IPS-20b (cell line): ENCODE data around the gene ABI3BP.

ENCODE experiments used
- H3K27ac ChIP-seq: one replicate; pipeline ENCODE4 v1.5.1; 2013; ENCODE audit warnings: low read length
- H3K27me3 ChIP-seq: 2 replicates; pipeline ENCODE4 v1.6.1; 2013; ENCODE audit warnings: mild to moderate bottlenecking, low read length, inconsistent platforms; ENCODE audit not compliant: insufficient read depth
- H3K36me3 ChIP-seq: 2 replicates; pipeline ENCODE4 v1.6.1; 2013; ENCODE audit warnings: low read depth, mild to moderate bottlenecking, inconsistent platforms, low read length, moderate library complexity; ENCODE audit not compliant: insufficient read depth
- H3K4me1 ChIP-seq: 2 replicates; pipeline ENCODE4 v1.6.1; 2013; ENCODE audit warnings: mild to moderate bottlenecking, control low read depth, inconsistent platforms, low read length, moderate library complexity; ENCODE audit not compliant: insufficient read depth
- H3K4me3 ChIP-seq: 2 replicates; pipeline ENCODE4 v1.5.1; 2013; ENCODE audit warnings: mild to moderate bottlenecking, low read length, inconsistent platforms
- H3K9ac ChIP-seq: 2 replicates; pipeline ENCODE4 v1.6.1; 2013; ENCODE audit warnings: low read depth, mild to moderate bottlenecking, inconsistent platforms, low read length, moderate library complexity
- H3K9me3 ChIP-seq: 2 replicates; pipeline ENCODE4 v1.6.1; 2013; ENCODE audit warnings: mild to moderate bottlenecking, low read depth, low read length, inconsistent platforms; ENCODE audit not compliant: insufficient read depth

The ABI3BP gene

DNA sequence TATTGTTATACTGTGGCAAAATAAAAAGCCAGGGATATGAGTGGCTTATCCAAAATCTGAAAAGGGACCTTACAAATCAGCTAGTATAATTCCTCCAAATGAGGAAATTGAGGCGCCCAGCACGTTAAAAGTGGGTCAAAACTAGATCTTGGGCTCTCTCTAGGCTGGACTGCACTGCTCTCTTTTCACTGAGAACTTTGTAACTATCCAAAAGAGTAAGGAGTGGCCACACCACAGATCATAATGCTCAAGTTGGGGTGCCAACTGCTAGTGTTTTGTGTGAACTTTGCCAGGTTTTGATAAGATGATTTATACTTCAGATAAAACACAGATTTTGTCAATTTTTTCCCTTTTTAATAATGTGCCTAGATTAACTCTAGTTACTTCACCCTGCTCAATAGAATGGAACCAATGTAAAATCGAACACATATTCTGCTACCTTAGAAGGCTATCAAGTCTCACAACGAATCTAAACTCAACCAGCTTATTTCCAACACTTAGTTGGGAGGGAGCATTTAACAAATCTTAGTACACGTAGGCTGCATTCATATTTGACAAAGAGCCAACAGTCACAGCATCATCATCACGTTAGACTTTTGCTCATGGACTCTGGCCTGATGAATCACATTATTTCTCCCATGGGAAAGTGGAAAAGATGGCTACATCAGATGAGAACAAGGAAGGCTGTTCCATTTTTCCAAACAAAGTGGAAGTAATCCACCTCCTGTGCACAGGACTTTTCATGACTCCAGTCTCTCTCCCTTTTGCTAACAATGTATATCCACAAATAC lies 64.4 kb downstream of the ABI3BP start:
- H3K27ac ChIP-seq, result no peak overlapping the region
- H3K27me3 ChIP-seq, result no peaks in the 10 kb centered on the region

DNA sequence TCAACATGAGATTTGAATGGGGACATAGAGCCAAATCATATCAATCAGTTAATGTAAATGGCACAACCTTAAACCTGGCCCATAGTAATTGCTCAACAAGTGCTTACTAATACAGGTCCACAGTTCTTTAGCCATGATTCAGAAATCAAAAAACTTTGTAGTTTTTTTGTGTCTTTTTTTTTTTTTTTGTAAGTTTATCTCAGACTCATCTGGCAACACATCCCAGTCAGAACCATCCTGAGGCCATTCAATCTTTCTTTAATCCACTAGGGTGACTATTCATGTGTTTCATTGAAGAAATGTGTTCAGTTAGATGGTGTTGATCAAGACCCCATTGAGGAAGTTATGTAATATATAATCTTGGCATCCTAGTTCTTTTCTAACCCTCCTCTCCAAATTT lies 65.4 kb downstream of the ABI3BP start:
- no peaks in the 10 kb centered on the region for H3K4me1 ChIP-seq
- no peak overlapping the region for H3K27ac ChIP-seq
- H3K27me3 ChIP-seq, result no peaks in the 10 kb centered on the region
- H3K9me3 ChIP-seq, result no peaks in the 10 kb centered on the region
- H3K36me3 ChIP-seq, result no peaks in the 10 kb centered on the region
- no peak overlapping the region for H3K9ac ChIP-seq
- no peak overlapping the region for H3K4me3 ChIP-seq

More for the DNA sequence above, 64.4 kb downstream of the ABI3BP start:
- Histone ChIP-seq H3K36me3 (no peaks in the 10 kb centered on the region), H3K4me3 (no peak overlapping the region), H3K4me1 (no peaks in the 10 kb centered on the region), H3K9me3 (no peaks in the 10 kb centered on the region), H3K9ac (no peak overlapping the region)

DNA sequence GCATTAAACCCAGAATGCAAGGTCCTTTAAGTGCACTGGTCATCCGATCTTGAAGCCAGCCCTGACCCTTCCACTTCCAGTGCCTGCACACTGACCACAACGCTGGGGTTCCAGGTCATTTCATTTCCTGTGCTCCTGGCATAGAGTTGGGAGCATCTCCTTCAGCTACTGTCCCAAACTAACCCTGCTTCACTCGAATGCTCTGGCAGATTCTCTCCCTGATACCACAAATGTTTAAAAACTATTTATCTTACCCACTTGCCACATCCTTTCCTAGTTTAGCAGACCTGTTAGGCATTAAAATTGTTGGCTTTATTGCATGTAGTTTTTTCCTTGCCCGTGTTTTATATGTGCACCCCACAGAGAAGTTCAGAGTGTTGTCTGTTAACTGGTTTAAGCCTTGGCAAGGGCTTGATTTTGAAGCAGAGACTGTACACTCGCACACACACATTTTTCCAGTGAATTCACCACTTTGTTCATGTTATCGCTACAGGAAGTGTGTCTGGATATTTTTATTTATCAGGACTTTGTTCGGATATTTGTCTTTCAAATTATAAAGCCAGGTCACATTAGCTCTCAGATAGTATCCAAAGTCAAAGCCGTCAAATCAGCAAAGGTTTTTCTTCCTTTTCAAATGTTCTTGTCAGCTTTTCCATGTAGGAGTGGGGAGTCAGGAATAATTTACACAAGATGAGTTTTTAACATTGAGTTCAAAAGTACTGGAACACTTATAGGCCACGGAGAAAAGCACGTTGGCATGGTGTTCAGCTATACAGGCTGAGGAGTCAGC lies 77.3 kb downstream of the ABI3BP start:
- Histone ChIP-seq H3K4me1 (peaks cover 3% of the 10 kb centered on the region; the same call in 1 of the 2 replicates), H3K36me3 (no peaks in the 10 kb centered on the region), H3K9ac (no peak overlapping the region; the same call in 1 of the 2 replicates), H3K9me3 (no peaks in the 10 kb centered on the region), H3K27ac (no peak overlapping the region), H3K27me3 (no peaks in the 10 kb centered on the region), H3K4me3 (no peak overlapping the region)

- Histone ChIP-seq H3K4me3 (no peak overlapping the region), H3K9ac (no peak overlapping the region), H3K27me3 (no peaks in the 10 kb centered on the region), H3K27ac (no peak overlapping the region), H3K36me3 (no peaks in the 10 kb centered on the region), H3K4me1 (peaks cover 3% of the 10 kb centered on the region; the same call in 1 of the 2 replicates), H3K9me3 (no peaks in the 10 kb centered on the region)
These were observed 79.2 kb downstream of the ABI3BP start for GRCh38 chr3:100913870-100914648.

DNA sequence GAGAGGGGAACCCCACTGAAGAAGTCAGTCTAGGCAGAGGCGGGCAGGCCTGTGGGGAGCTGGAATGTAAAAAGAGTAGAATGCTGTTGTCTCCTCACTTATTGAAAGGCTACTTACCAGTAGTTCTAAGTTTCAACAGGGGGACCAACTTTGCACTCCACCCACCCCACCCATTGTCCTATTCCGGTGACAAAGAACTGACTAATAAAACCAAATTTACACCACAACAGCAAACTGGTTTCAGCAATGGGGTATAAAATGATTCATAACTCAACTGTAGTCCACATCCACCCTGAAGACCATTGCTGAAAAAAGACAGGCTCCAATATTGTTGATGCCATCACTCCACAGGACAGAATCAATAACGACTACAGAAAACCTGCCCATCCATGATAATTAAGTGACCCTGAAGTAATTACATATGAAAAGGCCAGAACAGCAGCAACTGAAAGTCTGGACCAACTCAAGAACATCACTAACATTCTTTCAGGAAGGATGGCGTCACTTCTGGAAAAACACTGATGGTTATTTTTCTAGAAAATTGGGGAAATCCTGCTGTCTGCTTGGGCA lies 80.2 kb downstream of the ABI3BP start:
- no peaks in the 10 kb centered on the region for H3K27me3 ChIP-seq
- no peaks in the 10 kb centered on the region for H3K9me3 ChIP-seq
- no peak overlapping the region for H3K9ac ChIP-seq
- H3K4me1 ChIP-seq, result peaks cover 3% of the 10 kb centered on the region; the same call in 1 of the 2 replicates
- no peak overlapping the region for H3K4me3 ChIP-seq
- H3K27ac ChIP-seq, result no peak overlapping the region
- H3K36me3 ChIP-seq, result no peaks in the 10 kb centered on the region

DNA sequence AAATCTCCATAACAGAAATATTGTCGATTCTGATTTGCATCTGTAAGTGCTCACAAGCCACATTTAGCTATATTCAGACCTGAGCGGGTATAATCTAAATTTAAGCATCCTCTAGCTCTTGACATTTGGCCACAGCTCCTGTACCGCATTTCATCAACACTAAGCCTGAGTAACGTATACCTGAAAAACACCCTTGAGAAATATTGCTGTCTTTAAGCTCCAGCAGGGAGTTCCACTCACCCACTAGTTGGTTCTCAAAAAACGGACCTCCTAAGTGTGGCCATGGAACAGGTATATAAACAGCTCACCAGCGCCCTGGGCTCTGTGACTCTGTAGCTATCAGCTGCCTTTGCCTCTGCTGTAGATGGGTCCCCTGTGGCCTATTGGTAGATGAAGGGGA lies 80.7 kb downstream of the ABI3BP start:
- Histone ChIP-seq H3K4me1 (peaks cover 3% of the 10 kb centered on the region; the same call in 1 of the 2 replicates), H3K36me3 (no peaks in the 10 kb centered on the region), H3K9ac (no peak overlapping the region), H3K4me3 (no peak overlapping the region), H3K9me3 (no peaks in the 10 kb centered on the region), H3K27me3 (no peaks in the 10 kb centered on the region), H3K27ac (no peak overlapping the region)

GRCh38 chr3:100911956-100912355 lies 81.3 kb downstream of the ABI3BP start:
- Histone ChIP-seq H3K27ac (no peak overlapping the region), H3K27me3 (no peaks in the 10 kb centered on the region), H3K4me1 (peaks cover 3% of the 10 kb centered on the region; the same call in 1 of the 2 replicates), H3K4me3 (no peak overlapping the region), H3K9ac (no peak overlapping the region), H3K9me3 (no peaks in the 10 kb centered on the region), H3K36me3 (no peaks in the 10 kb centered on the region)

DNA sequence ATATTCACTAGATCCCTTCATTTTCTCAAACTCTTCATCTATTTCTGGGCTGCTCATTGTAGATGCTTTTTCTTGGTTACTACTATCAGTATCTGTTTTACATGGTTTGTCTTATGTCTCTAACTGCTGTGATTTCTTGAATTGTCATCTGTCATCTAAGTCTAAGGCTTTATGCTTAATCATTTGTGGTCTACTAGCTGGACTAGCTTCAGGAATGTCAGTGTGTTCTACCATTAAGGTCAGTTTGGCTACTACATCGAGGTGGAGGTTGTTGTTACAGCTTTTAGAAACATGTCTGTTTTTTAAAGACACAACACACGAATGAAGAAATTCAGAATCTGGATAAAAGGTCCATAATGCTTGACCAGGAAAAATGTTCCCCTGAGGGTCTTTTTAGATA lies 82.2 kb downstream of the ABI3BP start:
- H3K4me3 ChIP-seq, result no peak overlapping the region
- no peak overlapping the region for H3K27ac ChIP-seq
- no peaks in the 10 kb centered on the region for H3K27me3 ChIP-seq
- peaks cover 3% of the 10 kb centered on the region; the same call in 1 of the 2 replicates for H3K4me1 ChIP-seq
- no peaks in the 10 kb centered on the region for H3K9me3 ChIP-seq
- no peak overlapping the region for H3K9ac ChIP-seq
- H3K36me3 ChIP-seq, result no peaks in the 10 kb centered on the region

- Histone ChIP-seq H3K36me3 (no peaks in the 10 kb centered on the region), H3K4me1 (no peaks in the 10 kb centered on the region), H3K9ac (no peak overlapping the region), H3K27me3 (no peaks in the 10 kb centered on the region), H3K27ac (no peak overlapping the region), H3K4me3 (no peak overlapping the region), H3K9me3 (no peaks in the 10 kb centered on the region)
These were observed 90.6 kb downstream of the ABI3BP start for GRCh38 chr3:100902572-100902971.

DNA sequence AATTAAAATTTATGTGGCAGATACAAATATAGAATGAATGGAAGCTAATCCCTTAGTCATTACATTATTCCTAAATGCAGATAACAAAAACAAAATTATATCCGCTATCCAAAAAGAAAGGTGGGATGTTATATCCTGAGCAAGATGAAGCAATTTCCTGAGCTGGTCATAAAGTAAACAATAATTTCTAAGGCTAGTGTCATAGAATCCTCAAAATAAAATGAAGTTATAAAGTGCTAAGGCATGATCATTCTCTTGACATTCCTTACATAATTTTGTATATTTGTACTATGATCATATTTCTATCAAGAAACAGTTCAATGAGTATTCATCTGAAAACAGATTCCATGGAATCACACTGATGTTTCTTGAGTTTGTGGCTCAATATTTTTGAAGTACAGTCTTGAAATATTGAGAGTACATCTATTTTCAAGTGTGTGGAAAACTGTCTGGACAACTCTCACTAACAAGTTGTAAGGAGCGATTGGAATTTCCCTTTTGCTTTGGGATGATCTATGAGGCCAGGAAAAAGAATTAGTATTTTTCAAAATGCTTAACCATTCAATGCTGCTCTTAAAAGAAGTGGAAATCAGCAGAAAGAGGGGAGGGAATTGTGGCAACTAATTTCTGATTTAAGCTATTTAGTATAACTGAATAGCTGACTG lies 92.4 kb downstream of the ABI3BP start:
- Histone ChIP-seq H3K27me3 (no peaks in the 10 kb centered on the region), H3K9me3 (no peaks in the 10 kb centered on the region), H3K36me3 (no peaks in the 10 kb centered on the region), H3K4me1 (no peaks in the 10 kb centered on the region), H3K9ac (no peak overlapping the region), H3K4me3 (no peak overlapping the region), H3K27ac (no peak overlapping the region)
